Loucy (cell line): ENCODE measurements around the gene FAM169A.
A peak's percentile ranks its signal among the peaks of the same experiment; 100 is the strongest.
"Not testable (repeated sequence)": the region's sequence is repeated elsewhere in the genome, so short reads cannot be mapped to it uniquely, and the experiment has no call there.

Experiments
- H2AFZ ChIP-seq: fragments of 200-600 bp; sonication (generic); 2 replicates; pipeline ENCODE4 v1.6.0; 2016; ENCODE audit warnings: antibody characterized with exemption, mild to moderate bottlenecking, low read length, moderate library complexity
- H3F3A ChIP-seq: fragments of 200-600 bp; 2 replicates; pipeline ENCODE4 v1.6.0; 2016; ENCODE audit warnings: antibody characterized with exemption, low read depth, mild to moderate bottlenecking
- H3K27me3 ChIP-seq: fragments of 200-600 bp; sonication (generic); 2 replicates; pipeline ENCODE4 v1.6.1; 2014; ENCODE audit warnings: low read length, mild to moderate bottlenecking; ENCODE audit not compliant: insufficient read depth, poor library complexity, severe bottlenecking
- H3K36me3 ChIP-seq: fragments of 200-600 bp; sonication (generic); 2 replicates; pipeline ENCODE4 v1.6.1; 2016; ENCODE audit warnings: low read length; ENCODE audit not compliant: insufficient read depth
- H3K4me1 ChIP-seq: fragments of 200-600 bp; sonication (generic); 2 replicates; pipeline ENCODE4 v1.5.1; 2014; ENCODE audit warnings: low read length, mild to moderate bottlenecking; ENCODE audit not compliant: insufficient read depth, poor library complexity, severe bottlenecking
- H3K4me2 ChIP-seq: fragments of 200-600 bp; sonication (generic); 2 replicates; pipeline ENCODE4 v1.6.0; 2014; ENCODE audit warnings: antibody characterized with exemption, low read length, low read depth, mild to moderate bottlenecking; ENCODE audit not compliant: poor library complexity, severe bottlenecking
- H3K4me3 ChIP-seq: fragments of 200-600 bp; sonication (generic); 2 replicates; pipeline ENCODE4 v1.5.1; 2014; ENCODE audit warnings: low read length, mild to moderate bottlenecking, mixed read lengths; ENCODE audit not compliant: poor library complexity, severe bottlenecking
- H3K79me2 ChIP-seq: fragments of 200-600 bp; sonication (generic); 2 replicates; pipeline ENCODE4 v1.6.1; 2014; ENCODE audit warnings: low read length; ENCODE audit not compliant: insufficient read depth
- H3K9ac ChIP-seq: fragments of 200-600 bp; sonication (generic); 2 replicates; pipeline ENCODE4 v1.6.0; 2014; ENCODE audit warnings: mild to moderate bottlenecking, low read depth, low read length, moderate library complexity; ENCODE audit not compliant: poor library complexity, severe bottlenecking
- H3K9me2 ChIP-seq: fragments of 200-600 bp; sonication (generic); replicated peaks from 2 replicates; pipeline ENCODE4 v1.6.1; 2016; ENCODE audit warnings: low read depth, low read length, mixed read lengths
- H3K9me3 ChIP-seq: fragments of 200-600 bp; sonication (generic); 2 replicates; pipeline ENCODE4 v1.6.1; 2014; ENCODE audit warnings: mild to moderate bottlenecking, antibody characterized with exemption, low read length, low read depth; ENCODE audit not compliant: insufficient read depth
- H4K20me1 ChIP-seq: fragments of 200-600 bp; sonication (generic); 2 replicates; pipeline ENCODE4 v1.6.0; 2014; ENCODE audit warnings: antibody characterized with exemption, low read length, mild to moderate bottlenecking; ENCODE audit not compliant: insufficient read depth, poor library complexity, severe bottlenecking
- EZH2phosphoT487 ChIP-seq: fragments of 200-600 bp; IDR thresholded peaks from 2 replicates; pipeline ENCODE4 v1.6.1; 2018; ENCODE audit warnings: antibody characterized with exemption, mild to moderate bottlenecking, moderate library complexity, borderline replicate concordance
- TF ChIP-seq, protein P1 (sequence below): fragments of 200-600 bp; sonication (generic); conservative IDR thresholded peaks from 2 replicates; pipeline ENCODE4 v1.5.1; 2014; ENCODE audit warnings: mild to moderate bottlenecking, antibody characterized with exemption, low read length

Gene FAM169A

DNA sequence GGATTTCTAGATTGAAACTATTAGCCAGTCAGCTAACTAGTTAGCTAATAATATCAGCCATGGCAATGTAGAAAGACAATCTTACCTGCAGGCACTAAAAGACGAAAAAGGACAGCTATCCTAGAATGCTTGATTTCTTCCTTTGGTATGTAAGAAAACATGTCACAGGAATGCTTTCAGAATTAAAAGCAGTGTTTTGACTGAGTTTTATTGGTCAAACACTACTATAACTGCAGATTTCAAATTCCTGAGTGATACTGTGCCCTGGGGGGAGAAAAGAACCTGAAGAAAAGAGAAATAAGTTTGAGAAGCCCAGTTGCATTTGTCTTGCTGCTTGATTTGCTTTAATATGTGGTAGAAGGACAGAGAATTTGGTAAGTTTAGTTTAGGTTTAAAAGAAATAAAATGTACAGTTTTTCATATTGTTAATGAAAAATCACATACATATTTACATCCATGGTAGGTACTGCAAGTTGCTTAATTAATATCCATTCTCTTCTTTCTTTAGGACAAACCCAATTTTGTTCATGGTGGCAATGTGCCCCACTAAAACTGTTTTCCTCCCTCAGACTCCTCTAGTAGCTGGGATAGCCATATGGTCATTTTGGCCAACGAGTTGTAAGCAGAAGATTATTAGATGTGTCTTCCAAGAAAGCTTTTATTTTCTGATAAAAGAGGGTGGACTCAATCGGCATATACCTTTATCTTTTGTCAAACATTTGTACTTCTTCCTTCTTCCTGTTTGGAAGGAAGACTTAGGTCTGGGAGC lies 4.3 kb upstream of the FAM169A start:
- H3K9ac ChIP-seq: peak overlapping the region; percentile 67
- H2AFZ ChIP-seq: no peak overlapping the region
- H3K27me3 ChIP-seq: no peaks in the 10 kb centered on the region
- no peaks in the 10 kb centered on the region; the same call in 1 of the 2 replicates for H3K9me3 ChIP-seq
- H3F3A ChIP-seq: peaks cover 6% of the 10 kb centered on the region
- H3K36me3 ChIP-seq: no peaks in the 10 kb centered on the region
- H3K4me2 ChIP-seq: no peak overlapping the region
- no peak overlapping the region for H3K4me3 ChIP-seq
- peaks cover 21% of the 10 kb centered on the region for H3K4me1 ChIP-seq
- TF ChIP-seq, protein P1, sequence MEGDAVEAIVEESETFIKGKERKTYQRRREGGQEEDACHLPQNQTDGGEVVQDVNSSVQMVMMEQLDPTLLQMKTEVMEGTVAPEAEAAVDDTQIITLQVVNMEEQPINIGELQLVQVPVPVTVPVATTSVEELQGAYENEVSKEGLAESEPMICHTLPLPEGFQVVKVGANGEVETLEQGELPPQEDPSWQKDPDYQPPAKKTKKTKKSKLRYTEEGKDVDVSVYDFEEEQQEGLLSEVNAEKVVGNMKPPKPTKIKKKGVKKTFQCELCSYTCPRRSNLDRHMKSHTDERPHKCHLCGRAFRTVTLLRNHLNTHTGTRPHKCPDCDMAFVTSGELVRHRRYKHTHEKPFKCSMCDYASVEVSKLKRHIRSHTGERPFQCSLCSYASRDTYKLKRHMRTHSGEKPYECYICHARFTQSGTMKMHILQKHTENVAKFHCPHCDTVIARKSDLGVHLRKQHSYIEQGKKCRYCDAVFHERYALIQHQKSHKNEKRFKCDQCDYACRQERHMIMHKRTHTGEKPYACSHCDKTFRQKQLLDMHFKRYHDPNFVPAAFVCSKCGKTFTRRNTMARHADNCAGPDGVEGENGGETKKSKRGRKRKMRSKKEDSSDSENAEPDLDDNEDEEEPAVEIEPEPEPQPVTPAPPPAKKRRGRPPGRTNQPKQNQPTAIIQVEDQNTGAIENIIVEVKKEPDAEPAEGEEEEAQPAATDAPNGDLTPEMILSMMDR: no peak
- TF ChIP-seq EZH2phosphoT487: no peak
- no peaks in the 10 kb centered on the region for H3K9me2 ChIP-seq
- H4K20me1 ChIP-seq: no peaks in the 10 kb centered on the region
- H3K79me2 ChIP-seq: peaks cover under 1% of the 10 kb centered on the region; the same call in 1 of the 2 replicates

DNA sequence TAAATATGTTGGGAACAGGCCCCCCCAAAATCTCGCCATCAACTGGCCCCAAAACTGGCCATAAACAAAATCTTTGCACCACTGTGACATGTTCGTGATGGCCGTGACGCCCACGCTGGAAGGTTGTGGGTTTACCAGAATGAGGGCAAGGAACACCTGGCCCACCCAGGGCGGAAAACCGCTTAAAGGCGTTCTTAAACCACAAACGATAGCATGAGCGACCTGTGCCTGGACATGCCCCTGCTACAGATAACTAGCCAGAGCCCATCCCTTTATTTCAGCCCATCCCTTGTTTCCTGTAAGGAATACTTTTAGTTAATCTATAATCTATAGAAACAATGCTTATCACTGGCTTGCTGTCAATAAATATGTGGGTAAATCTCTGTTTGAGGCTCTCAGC lies 3.2 kb upstream of the FAM169A start:
- Histone ChIP-seq H3K4me2 (peak overlapping the region; percentile 61), H3K4me3 (peak overlapping the region; percentile 57), H3K9ac (peak overlapping the region; percentile 67), H3K4me1 (peaks cover 31% of the 10 kb centered on the region), H3K79me2 (peaks cover 12% of the 10 kb centered on the region)
- H3K36me3 ChIP-seq, H4K20me1 ChIP-seq, H3F3A ChIP-seq, H3K9me2 ChIP-seq, H2AFZ ChIP-seq, H3K27me3 ChIP-seq, H3K9me3 ChIP-seq: not testable (repeated sequence)

DNA sequence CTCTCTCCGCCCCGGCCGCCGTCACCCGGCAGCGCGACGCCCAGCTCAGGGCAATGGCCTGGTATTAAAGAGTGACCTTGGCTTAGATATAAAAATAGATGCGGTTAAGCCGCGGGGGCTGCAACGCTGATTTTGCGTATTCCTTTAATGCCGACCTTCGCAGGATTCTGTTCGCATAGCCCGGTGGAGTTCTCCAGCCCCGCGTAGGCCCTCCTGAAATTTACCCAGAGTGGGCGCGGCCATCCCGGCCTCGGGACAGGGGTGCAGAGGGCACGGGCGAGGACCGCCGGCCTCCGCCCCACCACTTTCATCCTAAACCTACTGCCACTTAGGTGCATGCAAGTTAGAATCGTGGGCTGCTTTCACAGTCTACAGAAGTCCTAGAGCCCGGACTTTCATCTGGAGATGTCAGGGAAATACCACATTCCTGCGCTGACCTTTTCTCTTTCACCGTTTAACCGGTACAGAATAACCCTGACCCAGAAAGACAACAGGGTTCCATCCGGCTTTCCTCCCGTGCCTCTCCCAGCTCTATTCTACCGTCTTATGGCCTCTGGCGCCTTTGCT lies 492 bp upstream of the FAM169A start:
- peaks cover 14% of the 10 kb centered on the region for H3K79me2 ChIP-seq
- no peak for TF ChIP-seq EZH2phosphoT487
- peaks cover 6% of the 10 kb centered on the region for H3F3A ChIP-seq
- no peak overlapping the region for H3K9ac ChIP-seq
- H3K9me2 ChIP-seq: no peaks in the 10 kb centered on the region
- no peaks in the 10 kb centered on the region for H3K27me3 ChIP-seq
- no peaks in the 10 kb centered on the region for H3K36me3 ChIP-seq
- no peaks in the 10 kb centered on the region for H3K9me3 ChIP-seq
- no peak overlapping the region for H3K4me3 ChIP-seq
- no peak overlapping the region for H2AFZ ChIP-seq
- H3K4me2 ChIP-seq: no peak overlapping the region
- H3K4me1 ChIP-seq: peaks cover 31% of the 10 kb centered on the region
- H4K20me1 ChIP-seq: no peaks in the 10 kb centered on the region

DNA sequence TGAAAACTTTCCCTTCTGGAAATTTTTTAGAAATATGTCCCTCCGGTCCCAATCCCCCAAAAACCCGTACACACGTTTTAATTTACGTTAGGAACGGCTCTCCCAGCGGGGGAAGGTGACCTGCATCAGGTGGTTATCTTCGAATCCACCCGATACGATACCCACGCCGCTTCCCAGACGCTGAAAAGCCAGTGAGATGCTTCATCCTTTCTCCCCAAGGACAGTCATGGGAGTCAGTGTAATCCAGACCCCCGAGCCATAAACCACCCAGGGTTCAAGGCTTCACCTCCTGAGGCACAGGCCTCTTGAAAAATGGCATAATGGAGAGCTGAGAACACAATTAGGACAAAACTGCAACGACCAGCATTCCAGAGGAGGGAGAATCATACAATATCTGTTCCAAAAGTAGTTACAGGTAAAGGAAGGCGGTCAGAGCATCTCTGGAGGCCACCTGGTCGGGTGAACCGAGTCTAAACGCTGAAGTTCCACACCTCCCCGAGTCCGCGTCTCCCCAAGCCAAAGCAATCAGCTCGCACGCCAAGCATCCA lies 857 bp downstream of the FAM169A start:
- H3K4me3 ChIP-seq: peak overlapping the region; percentile 75

More for the DNA sequence above, 857 bp downstream of the FAM169A start:
- Histone ChIP-seq H3K9ac (peak overlapping the region; percentile 75), H3K9me3 (no peaks in the 10 kb centered on the region), H3K79me2 (peaks cover 14% of the 10 kb centered on the region), H3K9me2 (no peaks in the 10 kb centered on the region), H3K36me3 (no peaks in the 10 kb centered on the region), H4K20me1 (no peaks in the 10 kb centered on the region), H2AFZ (peak overlapping the region; percentile 96), H3K27me3 (no peaks in the 10 kb centered on the region), H3K4me1 (peaks cover 30% of the 10 kb centered on the region), H3F3A (peaks cover 4% of the 10 kb centered on the region), H3K4me2 (peak overlapping the region; percentile 72)
- TF ChIP-seq EZH2phosphoT487: no peak
- TF ChIP-seq, protein P1: no peak
